ENCODE measurements around the gene G6PC2. TPM values are rescaled to one million over a fixed set of nuclear protein-coding genes. Genes with fewer than 3 reads are reported as not detected.

The G6PC2 gene
- total RNA-seq, 1 donor from 2014 or later: not detected

GRCh38 chr2:168913495-168913894, 12.4 kb downstream of the G6PC2 start:
- Histone ChIP-seq H3K36me3 (no peaks in the 10 kb centered on the region), H3K27me3 (no peaks in the 10 kb centered on the region), H3K4me3 (no peak overlapping the region), H3K9me3 (no peaks in the 10 kb centered on the region), H3K4me1 (no peaks in the 10 kb centered on the region), H3K27ac (no peak overlapping the region)
- TF ChIP-seq POLR2AphosphoS5 (IDR thresholded peaks at IDR 0.05; ENCODE audit: insufficient read depth in 1 of 2, low read depth in 1 of 2): no peak
- TF ChIP-seq POLR2A (IDR thresholded peaks at IDR 0.05): no peak
- no peak for TF ChIP-seq CTCF (IDR thresholded peaks at IDR 0.05)
- intact Hi-C loops (cut with DNase I): no loop called here
- no peak for DNase-seq (ENCODE audit: extremely low spot score in 2 of 2)

DNA sequence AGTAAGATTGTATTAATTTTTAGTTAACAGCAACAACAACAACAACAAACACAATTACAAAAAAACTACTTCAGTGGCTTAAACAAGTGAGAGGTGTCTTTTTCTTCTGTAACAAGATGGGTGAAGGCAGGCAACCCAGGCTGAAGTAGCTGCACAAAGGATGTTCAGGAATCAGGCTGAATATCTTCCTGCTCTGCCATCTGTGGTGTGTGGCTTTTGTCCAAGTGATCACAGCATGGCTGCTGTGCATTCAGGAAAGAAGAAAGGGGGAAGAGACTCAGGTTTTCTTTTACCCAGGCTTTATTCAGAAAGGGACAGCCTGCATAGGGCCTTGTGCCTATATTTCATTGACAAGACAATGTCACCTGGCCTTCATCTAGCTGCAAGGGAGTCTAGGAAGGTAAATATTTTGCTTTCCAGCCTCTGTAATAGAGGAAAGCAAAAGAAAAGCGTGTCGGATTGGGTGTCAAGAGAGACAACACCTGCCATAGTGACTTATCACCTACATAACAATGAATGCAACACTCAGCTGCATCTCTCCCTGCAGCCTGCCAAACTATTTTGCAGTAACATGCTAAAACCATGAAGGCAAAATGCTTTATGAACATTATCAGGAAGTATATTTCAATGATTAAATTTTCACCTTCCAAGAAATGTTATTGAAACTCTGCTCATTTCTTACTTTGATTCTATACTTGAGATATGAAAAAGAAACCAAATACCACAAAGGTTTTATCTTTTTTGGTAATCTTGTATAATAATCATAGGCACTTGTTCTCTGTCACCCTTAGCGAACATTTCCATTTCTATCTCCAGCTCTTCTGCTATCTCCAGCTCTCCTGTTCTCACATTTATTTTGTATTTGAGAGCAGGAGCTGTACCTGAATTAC, 14.6 kb downstream of the G6PC2 start:
- no peaks in the 10 kb centered on the region for H3K36me3 ChIP-seq
- H3K9me3 ChIP-seq: no peaks in the 10 kb centered on the region
- no peak overlapping the region for H3K4me3 ChIP-seq
- H3K27me3 ChIP-seq: no peaks in the 10 kb centered on the region
- no peak overlapping the region for H3K27ac ChIP-seq
- no peaks in the 10 kb centered on the region for H3K4me1 ChIP-seq
- no peak for DNase-seq (ENCODE audit: extremely low spot score in 2 of 2)
- TF ChIP-seq POLR2AphosphoS5 (IDR thresholded peaks at IDR 0.05; ENCODE audit: insufficient read depth in 1 of 2, low read depth in 1 of 2) (no peak), CTCF (IDR thresholded peaks at IDR 0.05) (no peak), POLR2A (IDR thresholded peaks at IDR 0.05) (no peak)
- intact Hi-C loops (cut with DNase I): no loop called here

GRCh38 chr2:168916331-168916675, 15.2 kb downstream of the G6PC2 start:
- no peak for DNase-seq (ENCODE audit: extremely low spot score in 2 of 2)
- no peak overlapping the region for H3K27ac ChIP-seq
- no peaks in the 10 kb centered on the region for H3K4me1 ChIP-seq
- H3K36me3 ChIP-seq: no peaks in the 10 kb centered on the region
- no peak overlapping the region for H3K4me3 ChIP-seq
- H3K9me3 ChIP-seq: no peaks in the 10 kb centered on the region
- no peak for TF ChIP-seq POLR2A (IDR thresholded peaks at IDR 0.05)
- no peak for TF ChIP-seq POLR2AphosphoS5 (IDR thresholded peaks at IDR 0.05; ENCODE audit: insufficient read depth in 1 of 2, low read depth in 1 of 2)
- TF ChIP-seq CTCF (IDR thresholded peaks at IDR 0.05): no peak
- no peaks in the 10 kb centered on the region for H3K27me3 ChIP-seq
- intact Hi-C loops (cut with DNase I): no loop called here

DNA sequence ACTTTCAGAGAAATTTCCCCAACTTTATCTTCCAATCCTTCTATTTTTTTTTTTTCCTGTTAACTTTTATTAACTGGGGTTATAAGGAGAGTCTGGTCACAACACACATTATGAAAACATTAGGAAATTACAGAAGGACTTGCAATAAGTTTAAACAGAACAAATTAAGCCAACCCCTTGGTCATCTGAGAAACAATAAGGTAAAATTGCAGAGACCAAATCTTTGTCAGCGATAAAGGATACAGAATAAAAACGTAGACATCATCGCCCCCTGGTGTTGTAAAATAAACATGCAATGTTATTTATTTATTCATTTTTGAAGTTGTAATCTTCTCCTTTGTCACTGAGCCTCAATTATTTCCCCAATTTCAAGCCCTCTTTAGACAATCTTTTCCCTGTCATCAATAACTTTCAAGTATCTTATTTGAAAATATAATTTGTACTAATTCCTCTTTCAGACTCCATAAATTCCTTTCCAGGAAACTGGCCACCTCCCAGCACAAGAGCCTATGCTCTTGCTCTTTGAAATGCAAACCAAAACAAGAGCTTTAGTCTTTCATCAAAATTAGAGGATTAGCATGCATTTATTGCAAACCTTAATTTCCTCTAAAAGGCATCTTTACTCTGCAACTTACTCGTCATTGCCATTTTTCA, 19.5 kb downstream of the G6PC2 start:
- Histone ChIP-seq H3K4me3 (no peak overlapping the region), H3K27me3 (no peaks in the 10 kb centered on the region), H3K27ac (no peak overlapping the region), H3K4me1 (no peaks in the 10 kb centered on the region), H3K36me3 (no peaks in the 10 kb centered on the region), H3K9me3 (no peaks in the 10 kb centered on the region)
- intact Hi-C loops (cut with DNase I): loop anchor here (5.0 kb wide), 1 partner anchor 573 kb away; no protein-coding TSS in a partner anchor
- DNase-seq (ENCODE audit: extremely low spot score in 2 of 2): no peak
- peak in 1 of 3 experiments; percentile 32 for TF ChIP-seq CTCF (IDR thresholded peaks at IDR 0.05)
- no peak for TF ChIP-seq POLR2AphosphoS5 (IDR thresholded peaks at IDR 0.05; ENCODE audit: insufficient read depth in 1 of 2, low read depth in 1 of 2)
- no peak for TF ChIP-seq POLR2A (IDR thresholded peaks at IDR 0.05)
